SK-N-SH (cell line): Measurements from ENCODE around the gene MRPL55.

Experiments used
- CHD2 ChIP-seq: fragments of 150-350 bp; IDR thresholded peaks from 2 replicates; pipeline ENCODE4 v1.6.1; 2018; ENCODE audit warnings: low read length; ENCODE audit not compliant: partially characterized antibody
- CTCF ChIP-seq: fragments of 200-600 bp; sonication (generic); IDR thresholded peaks from 2 replicates; pipeline ENCODE4 v1.6.1; 2017; ENCODE audit warnings: antibody characterized with exemption, mild to moderate bottlenecking, moderate library complexity
- EP300 ChIP-seq, 2 experiments: IDR thresholded peaks; 2 replicates each; pipeline versions ENCODE4 v1.4.0 to v1.6.1; 2012; ENCODE audit warnings: borderline replicate concordance in 1 of 2, low read depth in 1 of 2, low read length in 1 of 2
- EZH2phosphoT487 ChIP-seq: fragments of 200-600 bp; sonication (generic); IDR thresholded peaks from 2 replicates; pipeline ENCODE4 v1.6.1; 2017; ENCODE audit warnings: low read depth, mixed run types, mild to moderate bottlenecking, antibody characterized with exemption, moderate library complexity, borderline replicate concordance
- FOXJ3 ChIP-seq: sonication (generic); formaldehyde crosslinking; IDR thresholded peaks from 2 replicates; pipeline ENCODE4 v1.5.1; 2020; ENCODE audit warnings: mild to moderate bottlenecking, missing genetic modification reagents
- IRF3 ChIP-seq: fragments of 150-350 bp; IDR thresholded peaks from 2 replicates; pipeline ENCODE4 v1.6.1; 2016; ENCODE audit warnings: mild to moderate bottlenecking, low read depth, low read length
- JUND ChIP-seq: IDR thresholded peaks from 2 replicates; pipeline ENCODE4 v1.4.0; 2012
- NFIC ChIP-seq: IDR thresholded peaks from 2 replicates; pipeline ENCODE4 v1.4.0; 2012; ENCODE audit warnings: borderline replicate concordance
- PBX3 ChIP-seq: IDR thresholded peaks from 2 replicates; pipeline ENCODE4; 2012
- POLR2AphosphoS5 ChIP-seq: IDR thresholded peaks from 2 replicates; pipeline ENCODE4 v1.6.1; 2012; ENCODE audit warnings: low read depth, low read length
- RAD21 ChIP-seq: IDR thresholded peaks from 2 replicates; pipeline ENCODE4 v1.6.1; 2012; ENCODE audit warnings: mild to moderate bottlenecking, low read length
- TAF1 ChIP-seq: IDR thresholded peaks from 2 replicates; pipeline ENCODE4 v1.6.1; 2012; ENCODE audit warnings: low read depth, mild to moderate bottlenecking, low read length, moderate library complexity, borderline replicate concordance
- USF2 ChIP-seq: fragments of 150-350 bp; IDR thresholded peaks from 2 replicates; pipeline ENCODE4 v1.6.1; 2017; ENCODE audit warnings: antibody characterized with exemption, low read length, low read depth, borderline replicate concordance

GRCh38 chr1:228148196-228148861 is 39.2 kb upstream of the MRPL55 start:
- TF ChIP-seq CTCF, result no peak
- no peak for TF ChIP-seq CHD2
- TF ChIP-seq EP300 (IDR thresholded peaks at IDR 0.05; ENCODE audit: borderline replicate concordance in 1 of 2, low read depth in 1 of 2, low read length in 1 of 2), result no peak
- TF ChIP-seq IRF3, result no peak
- TF ChIP-seq EZH2phosphoT487, result no peak
- no peak for TF ChIP-seq POLR2AphosphoS5
- TF ChIP-seq JUND, result no peak
- TF ChIP-seq TAF1, result no peak
- TF ChIP-seq FOXJ3 (CRISPR knock-in tag), result no peak
- TF ChIP-seq PBX3, result no peak
- TF ChIP-seq USF2, result no peak
- no peak for TF ChIP-seq RAD21
- no peak for TF ChIP-seq NFIC
